GM12891 (cell line): Measurements from ENCODE around the gene KCND3.

ENCODE experiments used
- POU2F2 ChIP-seq: IDR thresholded peaks from 2 replicates; pipeline ENCODE4 v1.6.1; 2011; ENCODE audit warnings: low read depth, mild to moderate bottlenecking, control low read depth, low read length, moderate library complexity
- TAF1 ChIP-seq: IDR thresholded peaks from 2 replicates; pipeline ENCODE4 v1.6.1; 2011; ENCODE audit warnings: low read depth, low read length, control low read depth

GRCh38 chr1:111802110-111802509, 187.4 kb downstream of the KCND3 start:
- TF ChIP-seq TAF1 (no peak), POU2F2 (no peak)
